Aorta (tissue), 5 donors: ENCODE results near the gene ATG4B. TPM values are rescaled to one million over a fixed set of nuclear protein-coding genes. Genes with fewer than 3 reads are reported as not detected.

ENCODE experiments used
- ATAC-seq: fragments of 200-7000 bp; cut with Tn5 transposase; one replicate; pipeline ENCODE4 v1.9.1; 2022; ENCODE audit warnings: moderate library complexity; ENCODE audit not compliant: low FRiP score
- DNase-seq, 2 donors: peaks; one replicate each; pipeline ENCODE4 v3.0.0-alpha.2; 2020
- H3K27ac ChIP-seq, 2 donors: one replicate each; pipeline ENCODE4 v1.5.1; 2013; ENCODE audit warnings: low read length in 2 of 2, mild to moderate bottlenecking in 2 of 2, moderate library complexity in 2 of 2, control low read depth in 1 of 2, inconsistent platforms in 1 of 2, low read depth in 1 of 2
- H3K27me3 ChIP-seq, 2 donors: one replicate each; pipeline ENCODE4 v1.6.1; 2013; ENCODE audit warnings: control low read depth in 1 of 2, low read length in 1 of 2, mild to moderate bottlenecking in 1 of 2, moderate library complexity in 1 of 2; ENCODE audit not compliant: insufficient read depth in 2 of 2, control insufficient read depth in 1 of 2
- H3K36me3 ChIP-seq, 2 donors: one replicate each; pipeline ENCODE4 v1.6.1; 2013; ENCODE audit warnings: control low read depth in 1 of 2, low read length in 1 of 2, mild to moderate bottlenecking in 1 of 2; ENCODE audit not compliant: insufficient read depth in 2 of 2, control insufficient read depth in 1 of 2
- H3K4me1 ChIP-seq, 2 donors: one replicate each; pipeline ENCODE4 v1.6.1; 2013; ENCODE audit warnings: low read length in 2 of 2, control low read depth in 1 of 2, mild to moderate bottlenecking in 1 of 2, moderate library complexity in 1 of 2; ENCODE audit not compliant: insufficient read depth in 2 of 2, control insufficient read depth in 1 of 2
- H3K4me3 ChIP-seq, 2 donors: one replicate each; pipeline ENCODE4 v1.5.1; 2013; ENCODE audit warnings: low read length in 2 of 2, control low read depth in 1 of 2, mild to moderate bottlenecking in 1 of 2
- H3K9me3 ChIP-seq: one replicate; pipeline ENCODE4 v1.6.1; 2013; ENCODE audit warnings: mild to moderate bottlenecking, low read length; ENCODE audit not compliant: control insufficient read depth
- WGBS, 2 donors: extraction: QIAGEN DNeasy Blood & Tissue Kit; methylation state at CpG; one replicate each; pipeline ENCODE4 v1.1.7; 2013; 5-methylcytosine and 5-hydroxymethylcytosine counted together
- intact Hi-C, 2 donors: fragments of 100-400 bp; cut with DNase I; formaldehyde crosslinking; loops; one replicate each; pipeline versions ENCODE4 v1.14.2 to v1.15.0; 2022
- polyA plus RNA-seq, 2 donors: library from polyadenylated mRNA; stranded (reverse); fragments of 200-250 nt; gene quantifications; one replicate each; pipeline ENCODE4 v1.2.3, GENCODE V29; 2013
- total RNA-seq, 2 donors: library from RNA; stranded (reverse); fragmentation: NEBNext Ultra II Directional; extraction: Animal tissue kit (Norgen Biotek cat#: 25700); gene quantifications; one replicate each; pipeline ENCODE4 v1.2.1, GENCODE V29; 2021
- donor health status: healthy with polysubstance abuse.
- donor health status: Bipolar disorder and iron deficiency.
- donor health status: DM: no; HTN: no; CAD: no.
- donor health status: DM: no; HTN: no; CAD: no.
- donor health status: DM: yes; HTN: yes; CAD: no.

Gene ATG4B
- total and polyA plus RNA-seq, 4 donors, result 30.4 to 85.4 (median 74.3) TPM

- intact Hi-C loops, result loop anchor here in 1 of 2 donors (5.0 kb wide), 1 partner anchor 103 kb away; the partner anchor contains the start of gene STK25
- WGBS, 2 donors, result 5% methylated on average over 46 to 76 of the region's 76 CpGs
These were observed 27.4 kb upstream of the ATG4B start for GRCh38 chr2:241609859-241610793.

GRCh38 chr2:241611062-241611461 lies 26.4 kb upstream of the ATG4B start:
- no peak for ATAC-seq
- no peak overlapping the region for H3K4me3 ChIP-seq
- H3K4me1 ChIP-seq, result no peaks in the 10 kb centered on the region
- H3K27ac ChIP-seq, result no peak overlapping the region
- no peak for DNase-seq
- H3K36me3 ChIP-seq, result no peaks in the 10 kb centered on the region
- no peaks in the 10 kb centered on the region for H3K9me3 ChIP-seq
- no peaks in the 10 kb centered on the region for H3K27me3 ChIP-seq
- 94 to 95% methylated on average over 13 of the region's 13 CpGs for WGBS, 2 donors
- intact Hi-C loops, result loop anchor here in 1 of 2 donors (5.0 kb wide), 1 partner anchor 104 kb away; the partner anchor contains the start of gene STK25

More at GRCh38 chr2:241609859-241610793, 27.4 kb upstream of the ATG4B start:
- Histone ChIP-seq H3K27me3 (no peaks in the 10 kb centered on the region), H3K36me3 (no peaks in the 10 kb centered on the region), H3K27ac (peak overlapping the region in 1 of 2 donors; percentile 25), H3K9me3 (no peaks in the 10 kb centered on the region), H3K4me1 (no peaks in the 10 kb centered on the region), H3K4me3 (peak overlapping the region; percentile 39 to 42)
- ATAC-seq, result peak; percentile 93
- peak; percentile 88 to 96 for DNase-seq

- no peak overlapping the region for H3K4me3 ChIP-seq
- no peaks in the 10 kb centered on the region for H3K36me3 ChIP-seq
- intact Hi-C loops, result loop anchor here in 1 of 2 donors (5.0 kb wide), 1 partner anchor 105 kb away; the partner anchor contains the start of gene STK25
- H3K27me3 ChIP-seq, result no peaks in the 10 kb centered on the region
- no peaks in the 10 kb centered on the region for H3K4me1 ChIP-seq
- ATAC-seq, result no peak
- H3K9me3 ChIP-seq, result no peaks in the 10 kb centered on the region
- WGBS, 2 donors, result 84 to 86% methylated on average over 20 of the region's 20 CpGs
- no peak for DNase-seq
- no peak overlapping the region for H3K27ac ChIP-seq
These were observed 25.1 kb upstream of the ATG4B start for GRCh38 chr2:241612156-241613016.

GRCh38 chr2:241613017-241613780 lies 24.3 kb upstream of the ATG4B start:
- Histone ChIP-seq H3K4me3 (no peak overlapping the region), H3K9me3 (no peaks in the 10 kb centered on the region), H3K27me3 (no peaks in the 10 kb centered on the region), H3K36me3 (no peaks in the 10 kb centered on the region), H3K27ac (no peak overlapping the region), H3K4me1 (no peaks in the 10 kb centered on the region)
- 88% methylated on average over 15 of the region's 15 CpGs for WGBS, 2 donors
- ATAC-seq (no peak), DNase-seq (no peak)
- intact Hi-C loops, result loop anchor here in 1 of 2 donors (5.0 kb wide), 1 partner anchor 106 kb away; the partner anchor contains the start of gene STK25

GRCh38 chr2:241615041-241615440 lies 22.5 kb upstream of the ATG4B start:
- ATAC-seq (no peak), DNase-seq (no peak)
- no peak overlapping the region for H3K4me3 ChIP-seq
- H3K9me3 ChIP-seq, result no peaks in the 10 kb centered on the region
- no peaks in the 10 kb centered on the region for H3K36me3 ChIP-seq
- no peaks in the 10 kb centered on the region for H3K4me1 ChIP-seq
- 86 to 89% methylated on average over 11 of the region's 11 CpGs for WGBS, 2 donors
- no peak overlapping the region for H3K27ac ChIP-seq
- H3K27me3 ChIP-seq, result no peaks in the 10 kb centered on the region
- intact Hi-C loops, result no loop called here

GRCh38 chr2:241615522-241616052 lies 21.9 kb upstream of the ATG4B start:
- ATAC-seq (no peak), DNase-seq (no peak)
- no peaks in the 10 kb centered on the region for H3K27me3 ChIP-seq
- H3K4me3 ChIP-seq, result no peak overlapping the region
- no peaks in the 10 kb centered on the region for H3K36me3 ChIP-seq
- 91 to 95% methylated on average over 15 to 16 of the region's 16 CpGs for WGBS, 2 donors
- no peaks in the 10 kb centered on the region for H3K4me1 ChIP-seq
- intact Hi-C loops, result no loop called here
- H3K27ac ChIP-seq, result no peak overlapping the region
- no peaks in the 10 kb centered on the region for H3K9me3 ChIP-seq

- no peaks in the 10 kb centered on the region for H3K27me3 ChIP-seq
- H3K4me1 ChIP-seq, result no peaks in the 10 kb centered on the region
- no peak overlapping the region for H3K27ac ChIP-seq
- intact Hi-C loops, result no loop called here
- H3K36me3 ChIP-seq, result no peaks in the 10 kb centered on the region
- ATAC-seq, result no peak
- H3K9me3 ChIP-seq, result no peaks in the 10 kb centered on the region
- no peak overlapping the region for H3K4me3 ChIP-seq
- 92 to 93% methylated on average over 30 of the region's 30 CpGs for WGBS, 2 donors
- DNase-seq, result peak in 1 of 2 donors; percentile 44
These were observed 21.0 kb upstream of the ATG4B start for GRCh38 chr2:241616168-241617125.
